ENCODE results near the gene C1orf21.

DNA sequence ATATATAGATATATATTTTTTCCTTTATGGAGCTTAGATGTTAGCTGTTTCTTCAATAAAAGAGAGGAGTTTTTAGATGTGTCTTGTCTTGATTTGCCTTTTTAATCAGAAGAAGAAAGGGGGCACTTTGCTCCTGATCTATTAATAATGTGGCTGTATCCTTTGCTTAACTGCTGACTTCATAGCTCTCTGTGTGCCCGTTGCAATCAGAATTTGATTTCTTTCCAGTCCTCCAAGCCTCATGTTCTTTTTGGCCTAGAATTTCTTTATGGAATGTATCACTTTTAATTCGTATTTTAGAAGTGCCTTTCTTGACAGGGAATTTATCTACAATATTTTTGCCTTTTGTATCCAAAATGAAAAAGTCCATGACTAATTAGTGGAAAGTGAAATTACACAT is 85.3 kb downstream of the C1orf21 start:
- TF ChIP-seq, protein P1, sequence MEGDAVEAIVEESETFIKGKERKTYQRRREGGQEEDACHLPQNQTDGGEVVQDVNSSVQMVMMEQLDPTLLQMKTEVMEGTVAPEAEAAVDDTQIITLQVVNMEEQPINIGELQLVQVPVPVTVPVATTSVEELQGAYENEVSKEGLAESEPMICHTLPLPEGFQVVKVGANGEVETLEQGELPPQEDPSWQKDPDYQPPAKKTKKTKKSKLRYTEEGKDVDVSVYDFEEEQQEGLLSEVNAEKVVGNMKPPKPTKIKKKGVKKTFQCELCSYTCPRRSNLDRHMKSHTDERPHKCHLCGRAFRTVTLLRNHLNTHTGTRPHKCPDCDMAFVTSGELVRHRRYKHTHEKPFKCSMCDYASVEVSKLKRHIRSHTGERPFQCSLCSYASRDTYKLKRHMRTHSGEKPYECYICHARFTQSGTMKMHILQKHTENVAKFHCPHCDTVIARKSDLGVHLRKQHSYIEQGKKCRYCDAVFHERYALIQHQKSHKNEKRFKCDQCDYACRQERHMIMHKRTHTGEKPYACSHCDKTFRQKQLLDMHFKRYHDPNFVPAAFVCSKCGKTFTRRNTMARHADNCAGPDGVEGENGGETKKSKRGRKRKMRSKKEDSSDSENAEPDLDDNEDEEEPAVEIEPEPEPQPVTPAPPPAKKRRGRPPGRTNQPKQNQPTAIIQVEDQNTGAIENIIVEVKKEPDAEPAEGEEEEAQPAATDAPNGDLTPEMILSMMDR (IDR thresholded peaks at IDR 0.05 in 4 of 5, conservative IDR thresholded peaks at IDR 0.05 in 1 of 5), result no peak
- TF ChIP-seq POLR2A (IDR thresholded peaks at IDR 0.05), result no peak

Measured in gastrocnemius medialis (tissue), 4 donors.